Measurements from ENCODE around the gene NOX3.
"Not testable (repeated sequence)": the region's sequence is repeated elsewhere in the genome, so short reads cannot be mapped to it uniquely, and the experiment has no call there.

NOX3 gene

GRCh38 chr6:155375801-155376200 lies 79.8 kb downstream of the NOX3 start:
- no peak for TF ChIP-seq CTCF (IDR thresholded peaks at IDR 0.05; ENCODE audit: insufficient read depth, low read depth, low read length, missing control alignments)

GRCh38 chr6:155374681-155375080 lies 81.0 kb downstream of the NOX3 start:
- TF ChIP-seq CTCF (IDR thresholded peaks at IDR 0.05; ENCODE audit: insufficient read depth, low read depth, low read length, missing control alignments) = no peak
- DNase-seq (ENCODE audit: low read depth) = no peak
- no peak overlapping the region for H3K4me3 ChIP-seq (ENCODE audit: low read depth, low read length)

More at GRCh38 chr6:155375801-155376200, 79.8 kb downstream of the NOX3 start:
- no peak overlapping the region for H3K4me3 ChIP-seq (ENCODE audit: low read depth, low read length)
- no peak for DNase-seq (ENCODE audit: low read depth)

DNA sequence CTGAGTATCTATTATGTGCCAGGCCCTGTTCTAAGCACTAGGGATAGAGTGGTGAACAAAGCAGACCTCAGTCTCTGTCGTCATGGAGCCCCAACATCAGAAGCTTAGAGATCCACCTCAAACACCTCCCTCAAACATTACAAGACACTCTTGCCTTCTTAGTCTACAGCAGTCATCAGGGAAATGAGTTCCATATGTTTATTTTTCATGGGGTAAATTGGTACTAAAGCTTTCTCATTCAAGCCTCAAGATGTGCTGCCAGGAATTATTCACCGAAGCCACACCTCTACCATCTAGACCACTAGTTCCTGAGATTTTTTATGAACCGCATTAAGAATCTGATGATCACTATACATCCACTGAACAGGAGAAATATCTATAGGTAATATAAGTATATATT lies 82.4 kb downstream of the NOX3 start:
- TF ChIP-seq CTCF (IDR thresholded peaks at IDR 0.05; ENCODE audit: insufficient read depth, low read depth, low read length, missing control alignments) = no peak
- no peak overlapping the region for H3K4me3 ChIP-seq (ENCODE audit: low read depth, low read length)
- no peak for DNase-seq (ENCODE audit: low read depth)

- TF ChIP-seq CTCF (IDR thresholded peaks at IDR 0.05; ENCODE audit: insufficient read depth, low read depth, low read length, missing control alignments) = no peak
- H3K4me3 ChIP-seq (ENCODE audit: low read depth, low read length) = no peak overlapping the region
- DNase-seq (ENCODE audit: low read depth) = no peak
These were observed 83.4 kb downstream of the NOX3 start for GRCh38 chr6:155372256-155372655.

GRCh38 chr6:155371230-155371629 lies 84.4 kb downstream of the NOX3 start:
- TF ChIP-seq CTCF (IDR thresholded peaks at IDR 0.05; ENCODE audit: insufficient read depth, low read depth, low read length, missing control alignments) = no peak
- DNase-seq (ENCODE audit: low read depth) = no peak
- H3K4me3 ChIP-seq (ENCODE audit: low read depth, low read length) = no peak overlapping the region

DNA sequence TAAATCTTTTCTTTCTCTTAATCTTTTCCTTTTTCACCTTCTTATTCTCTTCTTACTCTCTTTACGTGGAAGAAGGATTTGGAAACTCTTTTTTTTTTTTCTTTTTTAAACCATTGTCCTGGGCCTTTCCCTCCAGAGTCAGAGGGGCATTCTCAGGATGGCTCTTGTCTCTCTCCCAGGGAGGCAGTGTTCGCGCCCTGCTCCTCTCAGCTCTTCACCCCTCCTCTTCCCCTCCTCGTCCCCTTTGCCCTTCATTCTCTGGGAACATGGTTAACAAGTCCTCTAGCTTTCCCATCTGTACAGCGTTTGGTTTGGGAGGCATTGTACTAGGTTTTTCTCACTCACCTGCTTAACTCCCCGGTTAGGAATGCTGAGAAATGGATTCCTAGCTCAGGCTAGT lies 89.3 kb downstream of the NOX3 start:
- no peak for DNase-seq (ENCODE audit: low read depth)
- no peak overlapping the region for H3K4me3 ChIP-seq (ENCODE audit: low read depth, low read length)
- TF ChIP-seq CTCF (IDR thresholded peaks at IDR 0.05; ENCODE audit: insufficient read depth, low read depth, low read length, missing control alignments) = no peak

DNA sequence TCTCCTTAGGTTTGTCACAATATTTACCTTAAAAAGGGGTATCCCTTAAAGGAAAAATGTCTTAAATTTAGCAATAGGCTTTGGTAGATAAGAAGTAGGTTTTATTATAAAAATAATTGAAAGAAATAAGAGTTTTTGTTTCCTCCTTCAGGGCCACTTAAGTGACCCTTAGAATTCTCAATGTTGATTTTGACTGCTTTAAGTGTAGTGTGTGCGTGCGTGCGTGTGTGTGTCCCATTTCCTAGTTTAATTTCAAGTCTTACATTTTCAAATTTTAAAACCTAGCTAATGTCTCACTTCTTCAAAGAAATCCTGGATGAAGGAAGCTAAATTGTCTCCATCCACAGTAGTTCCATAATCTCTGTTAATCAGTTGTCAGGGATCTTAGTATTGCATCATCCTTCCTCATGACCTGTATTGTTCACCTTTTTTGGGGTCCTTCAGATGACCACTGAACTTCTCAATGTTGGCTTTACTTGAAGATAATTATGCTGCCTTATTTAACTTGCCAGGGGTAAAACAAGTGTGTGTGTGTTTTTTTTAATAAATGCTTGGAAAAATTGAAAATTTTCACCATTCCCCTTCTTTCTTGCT lies 90.7 kb downstream of the NOX3 start:
- TF ChIP-seq CTCF (IDR thresholded peaks at IDR 0.05; ENCODE audit: insufficient read depth, low read depth, low read length, missing control alignments) = no peak
- no peak overlapping the region for H3K4me3 ChIP-seq (ENCODE audit: low read depth, low read length)
- DNase-seq (ENCODE audit: low read depth) = no peak

- not testable (repeated sequence) for H3K4me3 ChIP-seq (ENCODE audit: low read depth, low read length); DNase-seq (ENCODE audit: low read depth)
These were observed 91.6 kb downstream of the NOX3 start for GRCh38 chr6:155364021-155364420.

DNA sequence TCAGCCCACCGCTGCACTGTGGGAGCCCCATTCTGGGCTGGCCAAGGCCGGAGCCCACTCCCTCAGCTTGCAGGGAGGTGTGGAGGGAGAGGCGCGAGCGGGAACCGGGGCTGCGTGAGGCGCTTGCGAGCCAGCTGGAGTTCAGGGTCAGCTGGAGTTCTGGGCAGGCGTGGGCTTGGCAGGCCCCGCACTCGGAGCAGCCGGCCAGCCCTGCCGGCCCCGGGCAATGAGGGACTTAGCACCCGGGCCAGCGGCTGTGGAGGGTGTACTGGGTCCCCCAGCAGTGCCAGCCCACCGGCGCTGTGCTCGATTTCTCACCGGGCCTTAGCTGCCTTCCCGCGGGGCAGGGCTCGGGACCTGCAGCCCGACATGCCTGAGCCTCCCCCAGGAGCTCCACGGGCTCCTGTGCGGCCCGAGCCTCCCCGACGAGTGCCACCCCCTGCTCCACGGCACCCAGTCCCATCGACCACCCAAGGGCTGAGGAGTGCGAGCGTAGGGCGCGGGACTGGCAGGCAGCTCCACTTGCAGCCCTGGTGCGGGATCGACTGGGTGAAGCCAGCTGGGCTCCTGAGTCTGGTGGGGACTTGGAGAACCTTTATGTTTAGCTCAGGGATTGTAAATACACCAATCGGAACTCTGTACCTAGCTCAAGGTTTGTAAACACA lies 92.5 kb downstream of the NOX3 start:
- not testable (repeated sequence) for DNase-seq (ENCODE audit: low read depth); H3K4me3 ChIP-seq (ENCODE audit: low read depth, low read length)

Data from GM12865 (cell line).